Inflammatory macrophage treated with lipopolysaccharide for 4 hours (primary cell): Measurements from ENCODE around the gene SCN4B.

Experiments used
- DNase-seq: peaks from one replicate; pipeline ENCODE4 v3.0.0-alpha.2; 2020

The SCN4B gene

DNA sequence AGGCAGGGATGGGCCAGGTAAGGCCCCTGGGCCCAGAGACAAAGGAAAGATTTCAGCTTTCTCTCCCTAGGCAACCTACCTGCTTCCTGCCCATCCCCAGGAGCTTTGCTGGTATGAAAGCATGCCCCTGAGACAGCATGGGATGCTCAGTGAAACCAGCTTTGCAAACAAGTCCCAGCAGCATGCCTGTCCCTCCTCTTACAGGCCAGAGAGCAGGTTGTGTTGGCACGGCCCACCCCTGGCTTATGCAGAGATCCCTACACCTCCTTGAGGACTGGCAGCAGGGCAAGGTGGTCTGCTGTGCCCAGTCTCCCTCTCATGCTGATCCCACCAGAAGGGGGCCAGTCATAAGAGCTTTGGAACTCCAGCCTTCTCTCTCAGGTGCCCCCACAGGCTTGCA lies 3.1 kb downstream of the SCN4B start:
- no peak for DNase-seq

- DNase-seq = no peak
Observed at GRCh38 chr11:118148856-118149255, 3.8 kb downstream of the SCN4B start.

DNA sequence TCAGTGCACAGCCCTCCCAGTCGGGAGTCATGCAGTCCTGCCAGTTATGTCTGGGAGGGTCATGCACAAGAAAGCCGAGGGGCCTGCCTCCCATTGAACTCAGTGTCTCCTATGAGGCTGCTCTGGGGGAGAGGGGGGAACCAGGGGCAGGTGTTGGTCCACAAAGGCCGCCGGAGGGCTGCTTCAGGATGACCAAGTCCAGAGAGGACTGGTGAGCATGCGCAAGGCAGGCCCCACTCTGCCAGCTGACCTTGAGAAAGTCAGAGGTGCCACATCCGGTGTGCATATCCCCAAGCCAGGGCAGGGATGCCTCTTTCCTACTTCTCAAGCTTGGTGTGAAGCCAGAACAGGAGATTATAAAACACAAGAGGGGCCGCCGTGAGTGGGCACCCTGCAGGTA lies 4.4 kb downstream of the SCN4B start:
- no peak for DNase-seq

DNA sequence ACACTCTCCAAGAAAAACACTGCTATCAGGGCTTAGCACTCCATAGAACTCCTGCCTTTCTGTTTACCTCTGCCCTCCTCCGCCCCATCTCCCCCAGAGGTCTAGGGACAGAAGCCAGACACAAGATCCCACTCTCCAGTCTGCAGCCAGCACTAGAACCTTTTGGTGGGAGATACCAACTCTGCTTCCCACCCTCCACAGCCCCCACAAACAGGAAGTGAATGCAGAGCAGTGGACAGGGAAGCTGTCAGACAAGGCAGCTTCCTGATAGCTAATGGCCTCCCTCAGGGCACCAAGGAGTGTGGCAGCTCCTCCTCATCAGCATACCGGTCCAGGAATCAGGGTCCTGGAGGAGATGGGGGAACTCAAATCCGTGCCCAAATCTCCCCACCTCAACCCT lies 5.1 kb downstream of the SCN4B start:
- peak; percentile 38 for DNase-seq

- no peak for DNase-seq
Observed at GRCh38 chr11:118146554-118146953, 6.1 kb downstream of the SCN4B start.

DNA sequence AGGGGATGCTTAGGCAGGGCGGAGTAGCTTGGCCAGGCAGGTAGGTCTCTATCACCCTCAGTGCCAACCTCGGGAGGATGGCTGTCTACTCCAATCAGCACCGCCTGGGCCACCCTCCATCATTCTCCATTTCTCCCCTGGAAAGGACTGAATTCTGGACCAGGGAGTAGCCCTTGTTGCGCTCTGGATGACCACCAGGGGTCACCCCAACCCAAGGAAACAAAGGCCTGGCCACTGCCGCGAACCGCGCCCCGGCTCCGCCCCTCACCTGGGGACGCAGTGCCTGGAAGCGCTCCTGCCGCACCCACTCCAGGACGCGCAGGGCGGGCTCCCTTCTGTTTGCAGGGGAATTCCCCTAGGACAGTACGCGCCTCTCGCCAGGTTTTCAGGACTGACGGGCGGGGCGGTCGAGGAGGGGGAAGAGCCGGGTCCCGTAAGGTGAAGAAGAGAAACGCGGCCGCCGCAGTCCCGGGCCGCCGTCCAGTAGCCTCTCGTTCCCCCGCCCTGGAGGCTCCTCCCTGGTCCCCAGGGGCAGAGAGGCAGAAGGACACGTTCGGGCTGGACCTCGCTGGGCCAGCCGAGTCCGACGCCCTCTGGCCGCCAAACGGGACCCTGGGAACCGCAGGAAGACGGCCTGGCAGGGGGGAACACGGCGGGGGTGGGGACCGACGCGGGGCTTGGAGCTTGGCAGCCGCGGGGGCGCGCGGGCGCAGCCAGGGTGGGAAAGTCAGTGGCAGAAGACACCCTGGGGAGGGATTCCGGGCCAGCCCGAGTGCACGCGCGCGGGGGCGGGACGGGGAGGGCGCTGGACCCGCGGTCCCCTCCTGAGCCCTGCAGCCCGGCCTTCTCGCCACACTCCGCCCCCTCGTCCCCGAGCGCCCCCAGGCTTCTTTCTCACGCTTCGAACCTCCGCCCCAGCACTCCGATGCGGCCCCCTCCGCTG lies 7.1 kb downstream of the SCN4B start:
- DNase-seq = peak; percentile 64

DNA sequence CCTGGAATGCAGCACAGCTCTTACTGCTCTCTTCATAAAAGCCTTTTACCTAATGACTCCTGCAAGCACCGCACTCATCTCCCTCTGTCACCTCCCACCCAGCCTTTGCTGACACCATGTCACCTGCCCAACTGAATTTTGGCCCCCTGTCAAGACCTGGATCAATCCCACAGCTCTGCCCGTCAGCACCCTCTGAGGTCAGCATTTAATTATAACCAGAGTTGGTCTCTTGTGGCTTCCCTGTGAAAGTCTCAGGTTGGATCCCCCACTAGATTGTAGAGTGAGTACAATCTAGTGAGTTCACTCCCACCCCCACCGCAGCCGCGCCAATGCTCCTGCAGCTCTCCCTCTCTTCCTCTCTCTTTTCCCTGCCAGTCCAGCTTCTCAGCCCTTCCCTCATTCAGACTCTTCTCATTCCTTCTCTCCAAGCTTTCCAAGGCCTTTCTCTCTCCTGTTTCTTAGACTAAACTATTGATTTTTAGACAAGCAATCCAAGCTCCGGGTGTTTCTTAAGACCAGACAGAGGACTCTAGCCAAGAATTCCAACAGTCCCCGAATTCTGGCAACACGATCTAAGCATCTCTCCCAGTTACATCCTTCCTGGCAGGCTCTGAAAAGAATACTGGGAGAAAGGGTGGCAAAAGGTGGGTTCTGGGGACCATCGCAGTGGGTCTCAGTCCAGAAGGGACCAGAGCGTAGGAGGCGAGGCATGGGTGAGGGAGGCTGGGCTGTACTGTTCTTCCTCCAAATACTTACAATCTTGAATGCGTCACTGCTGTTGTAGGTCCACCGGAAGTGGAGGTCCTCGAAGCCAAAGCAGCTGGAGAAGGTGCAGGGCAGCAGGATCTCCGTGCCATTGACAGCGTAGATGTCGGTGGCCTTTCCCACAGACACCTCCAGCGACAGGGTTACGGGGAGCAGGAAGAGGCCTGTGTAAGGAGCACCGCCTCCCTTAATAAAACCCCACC lies 8.0 kb downstream of the SCN4B start:
- DNase-seq = no peak

GRCh38 chr11:118143661-118144185 lies 8.9 kb downstream of the SCN4B start:
- no peak for DNase-seq

DNA sequence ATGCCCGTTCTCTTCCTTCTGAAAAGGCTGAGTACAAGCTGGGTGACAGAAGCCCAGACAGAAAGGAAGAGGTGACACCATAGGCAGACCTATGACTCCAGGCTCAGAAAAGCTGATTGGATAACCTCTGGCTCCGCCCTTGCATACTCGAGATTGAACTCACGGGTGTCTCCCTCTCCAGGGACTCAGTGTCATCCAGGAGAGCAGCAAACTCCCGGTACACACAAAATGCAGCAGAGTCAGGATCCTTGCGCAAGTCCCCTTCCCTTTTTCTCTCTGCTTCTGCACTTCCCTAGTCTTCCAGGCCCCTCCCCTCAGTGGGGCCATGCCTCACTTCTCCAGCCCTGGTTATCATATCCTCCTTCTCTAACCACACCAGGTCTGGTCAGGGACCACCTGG lies 9.8 kb downstream of the SCN4B start:
- peak; percentile 79 for DNase-seq

GRCh38 chr11:118142081-118142480 lies 10.5 kb downstream of the SCN4B start:
- DNase-seq = peak; percentile 42

DNA sequence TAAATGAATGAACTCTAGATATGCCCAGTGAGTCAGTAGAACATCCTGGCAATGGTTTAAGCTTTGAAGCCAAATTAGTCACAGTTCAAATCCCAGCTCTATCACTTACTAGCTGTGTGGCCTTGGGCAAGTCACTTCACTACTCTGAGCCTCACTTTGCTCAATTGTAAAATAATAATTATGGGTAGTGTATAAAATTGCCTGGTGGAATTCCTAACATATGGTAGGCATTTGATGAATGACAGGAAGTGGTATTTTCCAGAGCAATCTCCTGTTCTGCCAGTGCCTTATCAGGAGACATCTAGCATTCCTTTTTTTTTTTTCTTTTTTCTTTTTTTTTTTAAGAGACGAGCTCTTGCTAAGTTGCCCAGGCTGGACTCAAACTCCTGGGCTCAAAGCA lies 13.0 kb downstream of the SCN4B start:
- DNase-seq = no peak

DNA sequence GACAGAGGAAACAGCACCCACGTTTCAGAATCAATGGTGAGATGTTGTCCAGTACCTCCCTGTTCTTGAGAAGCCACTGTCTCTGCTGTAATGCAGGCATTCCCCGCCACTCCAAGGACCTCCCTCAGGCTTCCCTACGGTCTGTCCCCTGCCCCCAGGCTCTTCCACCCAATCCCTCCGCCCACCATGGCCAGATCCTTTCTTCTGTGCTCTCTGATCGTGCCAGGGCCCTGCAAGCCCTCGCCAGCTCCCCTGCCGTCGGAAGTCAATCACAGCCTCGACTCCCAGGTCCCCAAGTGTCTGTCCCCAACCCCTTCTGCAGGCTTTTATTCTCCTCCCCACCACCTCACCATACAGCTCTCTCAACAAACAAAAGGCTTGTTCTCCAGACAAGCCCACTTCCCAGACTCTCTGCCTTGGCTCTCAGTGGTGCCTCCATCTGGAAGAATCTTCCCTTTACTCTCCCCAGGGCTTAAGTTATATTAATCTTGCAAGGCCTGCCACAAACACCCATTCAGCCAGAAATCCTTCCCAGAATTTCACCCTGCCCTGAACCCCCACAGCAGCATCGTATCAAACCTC lies 13.7 kb downstream of the SCN4B start:
- no peak for DNase-seq

GRCh38 chr11:118136801-118137200 lies 15.8 kb downstream of the SCN4B start:
- DNase-seq = no peak

- no peak for DNase-seq
Observed at GRCh38 chr11:118136341-118136740, 16.3 kb downstream of the SCN4B start.

- DNase-seq = no peak
Observed at GRCh38 chr11:118135796-118136165, 16.8 kb downstream of the SCN4B start.

DNA sequence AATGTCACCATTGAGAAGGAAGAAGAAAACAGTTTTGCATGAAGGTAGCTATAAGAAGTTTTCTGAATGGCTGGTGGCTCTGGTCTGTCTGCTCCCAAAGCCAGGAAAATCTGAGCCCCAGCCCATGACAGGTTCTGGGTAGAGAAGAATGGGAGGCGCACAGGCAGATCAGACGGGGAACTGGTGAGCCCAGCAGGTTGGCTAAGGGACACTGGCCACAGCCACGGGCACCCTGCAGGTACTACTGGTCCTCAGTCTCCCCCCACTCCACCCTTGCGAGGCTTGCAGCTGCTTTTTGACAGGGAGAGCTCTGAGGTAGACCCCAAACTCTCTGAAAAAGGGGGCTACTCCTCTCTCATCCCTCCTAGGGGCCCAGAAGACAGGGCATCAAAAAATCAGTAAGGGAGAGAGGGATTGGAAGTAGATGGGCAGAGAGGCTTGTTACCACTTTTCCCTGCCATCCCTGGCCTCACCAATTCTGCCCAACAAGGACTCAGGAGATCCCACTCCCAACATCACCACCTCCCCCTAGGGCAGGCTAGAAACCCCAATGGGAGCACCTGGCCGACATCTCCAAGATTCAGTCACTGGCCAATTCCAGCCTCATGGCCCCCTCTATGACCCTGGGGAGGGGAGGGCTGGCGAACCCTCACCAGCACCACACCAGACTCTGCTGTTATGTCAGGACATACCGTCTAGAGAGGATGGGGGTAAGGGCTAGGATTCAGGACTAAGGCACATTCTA lies 17.4 kb downstream of the SCN4B start:
- DNase-seq = no peak

DNA sequence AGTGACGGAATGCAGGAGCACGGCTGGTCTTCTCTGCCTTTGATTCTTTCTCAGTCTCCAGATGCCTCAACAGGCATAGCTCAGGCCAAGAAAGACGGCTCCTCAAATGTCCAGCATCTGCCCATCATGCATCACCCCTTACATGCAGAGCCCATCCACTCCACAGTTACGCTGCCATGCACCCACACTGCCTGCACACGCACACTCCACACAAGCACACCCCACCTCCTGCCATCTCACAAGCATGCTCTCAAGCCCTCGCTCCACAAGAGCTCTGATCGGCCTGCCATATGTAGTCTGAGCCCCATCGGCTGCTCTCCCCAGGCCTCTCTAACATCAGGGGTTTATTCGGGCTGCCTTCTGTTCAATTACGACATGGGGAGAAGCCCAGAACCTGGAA lies 18.8 kb downstream of the SCN4B start:
- DNase-seq = no peak

DNA sequence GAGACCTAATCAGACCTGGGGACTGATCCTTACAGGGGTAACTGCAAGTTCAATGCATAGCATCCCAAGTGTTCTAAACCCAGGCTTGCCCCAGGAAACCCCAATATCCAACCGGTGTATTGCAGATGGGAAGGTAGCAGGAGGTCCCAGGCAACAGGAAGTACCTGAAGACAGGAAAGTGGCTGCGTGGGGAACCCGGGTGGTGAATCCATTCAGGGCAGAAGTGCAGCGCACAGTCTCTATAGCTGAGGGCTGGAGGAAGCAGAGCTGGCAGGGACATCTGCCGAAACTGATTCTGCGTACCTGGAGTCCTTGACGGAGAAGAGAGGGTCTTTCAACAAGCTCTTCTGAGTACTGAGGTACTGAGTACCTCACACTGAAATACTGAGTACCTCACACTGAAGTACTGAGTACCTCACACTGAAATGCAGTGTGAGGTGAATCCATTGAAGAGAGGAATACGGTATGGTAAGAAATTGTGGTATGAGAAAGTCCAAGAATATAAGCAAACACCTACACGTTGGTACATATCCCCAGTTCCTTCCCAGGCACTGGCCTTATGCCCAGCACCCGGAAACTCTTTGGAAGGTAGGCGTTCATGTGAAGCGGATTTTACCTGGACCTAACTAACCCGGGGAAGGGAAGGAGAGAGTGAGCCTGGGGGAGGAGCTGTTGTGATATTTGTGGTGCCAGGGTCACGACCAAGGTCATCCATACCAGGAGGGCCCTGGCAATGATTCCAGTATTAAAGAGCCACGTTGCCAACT lies 20.1 kb downstream of the SCN4B start:
- no peak for DNase-seq

DNA sequence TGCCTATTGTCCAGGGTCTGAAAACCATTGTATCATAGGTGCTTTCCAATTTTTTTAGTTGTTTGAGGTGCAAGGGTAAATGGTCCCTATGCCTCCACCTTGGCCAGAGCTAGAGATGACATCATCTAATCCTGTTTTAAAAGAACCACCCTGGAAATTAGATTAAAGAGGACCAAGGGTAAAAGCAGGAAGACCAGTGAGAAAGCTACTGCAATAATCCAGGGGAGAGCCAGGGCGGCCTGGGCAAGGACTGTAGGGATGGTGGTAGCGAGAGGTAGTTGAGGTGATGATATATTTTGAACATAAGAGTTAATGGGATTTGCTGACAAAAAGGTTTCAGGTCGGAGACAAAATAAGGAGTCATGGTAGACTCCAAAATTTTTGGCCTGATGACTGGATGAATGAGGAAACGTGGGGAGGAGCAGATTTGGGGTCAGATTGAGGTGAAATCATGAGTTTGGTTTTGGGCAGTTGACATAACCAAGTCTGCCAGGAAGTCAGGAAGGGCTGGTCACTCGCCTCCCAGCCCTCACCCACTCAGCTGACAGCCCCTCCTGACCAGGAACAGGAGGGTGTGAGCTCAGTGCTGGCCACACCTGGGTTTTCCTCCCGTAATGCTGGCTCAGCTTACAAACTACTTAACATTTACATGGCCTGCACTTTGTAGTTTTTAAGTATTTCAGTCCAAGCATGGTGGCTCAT lies 23.0 kb downstream of the SCN4B start:
- DNase-seq = peak; percentile 73

DNA sequence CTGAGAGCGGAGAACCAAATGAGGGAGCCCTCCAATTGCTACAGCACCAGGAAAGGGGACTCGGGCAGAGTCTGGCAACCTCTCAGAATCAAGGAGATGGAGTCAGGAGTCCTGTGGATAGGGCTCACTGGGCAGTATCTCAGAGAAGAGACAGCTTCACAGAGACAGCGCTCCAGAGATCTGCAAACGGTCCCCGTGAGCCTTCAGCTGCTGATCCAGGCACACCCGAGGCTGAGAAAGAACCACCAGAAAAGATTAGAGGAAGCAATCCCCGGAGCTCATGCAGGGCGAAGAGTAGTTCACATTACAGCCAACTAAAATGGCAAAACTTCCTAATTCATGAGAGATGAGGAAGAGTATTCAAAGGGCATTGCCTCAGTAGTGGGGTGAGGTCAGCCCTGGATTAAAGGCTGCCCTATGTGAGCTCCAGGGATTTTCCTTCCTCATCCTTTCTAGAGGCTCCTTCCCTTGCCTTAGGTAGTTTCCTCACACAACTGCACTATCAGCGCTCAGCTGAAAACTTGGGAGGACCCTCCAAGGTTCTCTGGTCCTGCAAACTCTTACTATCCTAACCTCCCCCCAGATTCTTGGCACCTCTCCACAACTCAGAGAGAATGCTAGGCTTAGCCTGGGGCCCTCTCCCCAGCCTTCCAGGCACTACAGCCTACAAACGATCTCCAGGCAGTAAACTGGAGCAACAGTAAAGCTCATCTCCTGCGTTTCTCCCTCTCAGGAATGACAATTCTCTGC lies 23.7 kb downstream of the SCN4B start:
- DNase-seq = peak; percentile 86
